T-helper 9 cell (primary cell): ENCODE results near the gene PEMT.

Experiments used
- DNase-seq: peaks from one replicate; pipeline ENCODE4 v3.0.0-alpha.2; 2020

Gene PEMT

DNA sequence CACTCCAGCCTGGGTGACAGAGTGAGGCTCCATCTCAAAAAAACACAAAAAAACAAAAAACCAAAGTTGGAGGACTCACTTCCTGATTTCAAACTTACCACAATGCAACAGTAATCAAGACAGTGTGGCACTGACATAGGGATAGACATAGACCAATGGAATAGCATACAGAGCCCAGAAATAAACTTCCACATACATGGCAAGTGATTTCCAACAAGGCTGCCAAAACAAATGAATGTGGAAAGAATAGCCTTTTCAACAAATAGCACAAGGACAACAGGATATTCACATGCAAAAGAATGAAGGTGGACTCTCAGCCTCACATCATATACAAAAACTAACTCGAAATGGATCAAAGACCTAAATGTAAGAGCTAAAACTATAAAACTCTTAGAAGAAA lies 58.5 kb downstream of the PEMT start:
- no peak for DNase-seq

DNA sequence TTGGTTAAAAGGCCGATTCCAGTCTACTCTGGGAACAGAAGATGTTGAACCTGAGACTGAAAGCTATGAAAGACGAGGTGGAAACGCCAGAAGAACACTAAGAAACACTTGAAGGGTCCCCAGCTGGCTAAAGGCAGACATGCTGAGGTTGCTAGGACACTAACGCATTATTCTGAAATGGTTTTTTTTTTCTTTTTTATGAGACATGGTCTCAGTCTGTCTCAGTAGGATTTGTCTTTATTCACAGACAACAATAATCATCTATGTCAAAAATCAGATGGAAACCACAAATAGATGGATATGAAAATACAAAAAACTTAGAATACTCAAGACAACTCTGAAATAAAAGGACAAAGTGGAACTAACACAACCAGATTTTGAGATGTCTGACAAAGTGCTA lies 60.4 kb downstream of the PEMT start:
- DNase-seq: no peak

DNA sequence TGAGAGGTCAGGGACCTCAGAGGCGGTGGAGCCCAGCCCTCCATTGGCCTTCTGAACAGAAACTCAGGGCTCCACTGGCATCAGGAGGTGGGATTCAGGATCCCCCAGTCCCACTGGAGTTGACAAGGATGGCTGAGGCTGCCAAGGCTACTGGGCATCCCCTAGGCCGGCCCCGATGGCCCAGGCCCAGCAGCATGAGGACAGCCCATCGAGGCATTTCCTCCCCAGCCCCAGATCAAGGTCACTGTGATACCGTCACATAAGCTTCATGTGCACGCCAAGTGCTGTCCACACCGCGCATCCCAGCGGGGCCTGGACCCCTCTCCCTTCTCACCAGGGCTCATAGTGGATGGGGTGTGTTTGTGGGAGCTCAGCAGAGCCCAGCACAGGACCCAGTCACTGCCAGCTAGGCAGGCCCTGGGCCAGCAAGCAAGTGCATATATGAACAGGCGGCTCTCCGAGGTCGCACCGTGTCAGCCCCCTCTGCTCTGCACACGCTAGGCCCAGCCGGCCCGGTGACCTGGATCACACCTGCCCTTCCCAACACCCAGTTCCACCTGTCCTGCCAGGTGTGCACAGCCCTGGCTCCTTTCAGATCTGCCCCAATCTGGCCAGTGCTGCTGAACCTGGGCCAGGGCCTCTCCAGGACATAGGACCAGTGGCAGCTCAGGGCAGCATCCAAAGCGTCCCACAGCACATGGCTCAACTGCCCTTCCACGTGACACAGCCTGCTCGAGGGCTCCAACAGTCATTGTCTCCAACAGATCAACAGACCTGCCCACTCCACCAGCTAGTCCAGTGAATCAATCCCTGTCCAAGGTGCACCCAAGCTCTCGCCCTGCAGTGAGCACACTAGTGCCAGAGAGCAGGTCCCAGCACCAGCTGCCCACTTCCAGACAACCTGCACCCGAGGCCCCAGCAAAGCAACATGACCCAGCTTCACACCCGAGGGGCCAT lies 62.5 kb downstream of the PEMT start:
- no peak for DNase-seq

DNA sequence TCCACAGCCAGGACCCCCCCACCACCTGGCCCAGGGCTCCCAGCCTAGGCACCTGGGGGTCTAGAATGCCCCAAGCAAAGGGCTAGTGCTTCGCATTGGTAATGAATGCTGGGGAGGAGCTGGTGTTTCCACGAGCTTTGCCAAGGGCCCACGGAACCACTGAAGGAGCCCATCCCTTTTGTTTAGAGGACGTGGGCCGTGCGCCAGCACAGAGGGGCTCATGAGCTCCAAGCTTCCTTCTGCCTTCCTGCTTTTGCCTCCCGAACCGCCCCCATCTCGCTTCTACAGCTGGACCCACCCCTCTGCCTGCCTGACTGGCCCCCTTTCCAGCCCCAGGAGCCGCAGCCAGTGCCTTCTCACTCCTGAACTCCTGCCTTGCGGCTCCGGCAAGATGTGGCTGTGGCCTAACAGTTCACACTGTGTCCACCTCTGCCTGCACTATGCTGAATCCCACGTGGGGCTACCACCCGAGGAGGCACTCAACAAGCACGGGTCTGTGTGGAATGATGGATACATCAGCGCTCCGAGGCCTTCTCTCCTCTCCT lies 63.5 kb downstream of the PEMT start:
- no peak for DNase-seq

DNA sequence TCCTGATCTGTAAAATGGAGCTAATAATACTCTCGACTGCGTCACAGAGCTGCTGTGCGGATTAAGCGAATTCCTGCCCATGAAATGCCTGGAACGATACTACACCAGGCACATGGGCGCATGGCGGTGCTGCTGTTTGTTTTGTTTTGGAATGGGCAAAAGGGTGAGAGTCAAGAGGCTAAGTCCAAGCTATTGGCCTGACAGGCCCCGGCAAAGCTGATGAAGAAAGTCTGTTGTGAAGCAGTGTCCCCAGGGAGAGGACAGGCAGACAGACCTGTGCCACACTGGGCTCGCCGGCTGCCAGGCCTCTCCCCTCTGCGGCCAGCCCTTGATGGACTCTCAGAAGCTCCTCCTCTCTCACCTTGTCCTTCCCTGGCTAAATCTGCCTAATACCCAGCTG lies 64.0 kb downstream of the PEMT start:
- DNase-seq: no peak

DNA sequence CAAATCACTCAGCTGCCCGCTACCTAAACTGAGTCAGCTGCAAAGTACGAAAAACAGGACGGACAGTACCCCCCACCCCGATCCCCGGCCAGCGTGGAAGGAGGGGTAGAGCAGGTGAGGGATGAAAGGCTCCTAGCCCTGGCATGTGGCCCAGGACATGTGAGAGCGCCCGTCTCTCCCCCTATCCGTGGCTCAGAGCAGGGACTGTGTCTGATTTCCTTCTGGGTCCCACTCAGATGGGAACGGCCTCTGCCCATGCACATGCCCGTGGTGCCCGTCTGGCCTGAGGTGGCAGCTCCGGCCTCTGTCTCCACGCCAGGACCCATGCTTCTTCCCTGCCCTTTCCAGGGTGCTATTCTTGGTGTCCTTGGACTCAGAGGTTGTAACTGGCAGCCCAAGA lies 65.1 kb downstream of the PEMT start:
- no peak for DNase-seq

DNA sequence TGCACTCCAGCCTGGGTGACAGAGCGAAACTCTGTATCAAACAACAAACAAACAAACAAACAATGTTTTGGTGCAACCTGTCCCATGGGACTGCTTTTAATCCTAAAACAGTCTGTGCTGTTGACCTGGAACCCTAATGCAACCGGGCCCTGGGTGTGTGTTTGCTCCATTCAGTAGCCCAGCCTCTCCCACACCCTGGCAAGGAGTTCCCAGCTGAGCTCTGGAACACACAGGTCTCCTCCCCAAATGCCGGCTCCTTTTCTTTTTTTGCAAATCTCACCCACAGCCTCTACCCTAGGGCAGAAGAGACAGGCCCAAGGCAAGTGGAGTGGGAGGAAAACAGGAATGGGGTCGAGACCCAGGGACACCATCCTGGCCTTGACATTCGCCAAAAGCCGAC lies 65.6 kb downstream of the PEMT start:
- no peak for DNase-seq

DNA sequence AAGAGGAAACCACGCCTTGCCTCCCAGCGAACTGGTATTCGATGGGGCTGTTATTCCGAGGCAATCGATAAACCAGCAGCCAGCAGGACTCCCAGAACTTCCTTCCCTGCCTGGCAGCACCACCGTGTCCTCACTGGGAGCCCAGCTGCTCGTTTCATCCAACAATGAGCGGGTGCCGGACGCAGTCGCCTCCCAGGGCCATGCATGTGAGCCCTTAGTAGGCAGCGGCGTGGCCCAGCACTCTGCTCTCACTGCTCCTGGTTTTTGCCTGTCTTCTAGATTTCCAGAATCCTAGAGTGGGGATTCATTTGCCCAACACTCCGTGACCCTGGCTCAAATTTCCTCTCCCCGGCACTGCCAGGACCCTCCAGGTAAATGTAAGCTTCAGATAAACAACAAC lies 66.2 kb downstream of the PEMT start:
- no peak for DNase-seq

DNA sequence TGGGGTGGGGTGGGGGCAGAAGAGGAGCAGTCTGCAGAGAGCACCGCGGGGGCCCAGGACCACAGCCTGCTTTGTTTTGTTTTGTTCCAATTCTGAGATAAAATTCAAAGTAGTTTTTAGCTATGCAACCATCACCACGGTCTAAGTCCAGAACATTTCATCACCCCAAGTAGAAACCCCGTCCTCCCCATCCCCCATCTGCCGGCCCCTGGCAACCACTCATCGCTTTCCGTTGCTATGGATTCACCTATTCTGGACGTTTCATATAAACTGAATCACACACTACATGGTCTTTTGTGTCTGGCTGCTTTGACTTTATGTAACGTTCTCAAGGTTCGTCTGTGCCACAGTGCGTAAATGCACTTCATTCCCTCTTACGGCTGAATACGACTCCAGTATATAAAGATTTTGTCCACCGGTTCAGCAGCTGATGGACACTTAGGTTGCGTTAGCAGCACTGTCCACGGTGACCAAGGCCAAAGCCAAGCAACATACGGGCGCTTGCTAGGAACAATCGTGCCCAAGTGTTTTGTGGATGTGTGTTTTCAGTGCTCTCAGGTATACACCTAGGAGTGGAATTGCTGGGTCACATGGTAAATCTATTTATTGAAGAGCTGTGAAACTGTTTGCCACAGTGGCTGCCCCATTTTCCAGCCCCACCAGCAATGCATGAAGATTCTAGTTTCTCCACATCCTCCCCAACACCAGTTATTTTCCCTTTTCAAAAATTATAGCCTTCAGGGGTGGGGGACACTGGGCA lies 67.6 kb downstream of the PEMT start:
- no peak for DNase-seq

DNA sequence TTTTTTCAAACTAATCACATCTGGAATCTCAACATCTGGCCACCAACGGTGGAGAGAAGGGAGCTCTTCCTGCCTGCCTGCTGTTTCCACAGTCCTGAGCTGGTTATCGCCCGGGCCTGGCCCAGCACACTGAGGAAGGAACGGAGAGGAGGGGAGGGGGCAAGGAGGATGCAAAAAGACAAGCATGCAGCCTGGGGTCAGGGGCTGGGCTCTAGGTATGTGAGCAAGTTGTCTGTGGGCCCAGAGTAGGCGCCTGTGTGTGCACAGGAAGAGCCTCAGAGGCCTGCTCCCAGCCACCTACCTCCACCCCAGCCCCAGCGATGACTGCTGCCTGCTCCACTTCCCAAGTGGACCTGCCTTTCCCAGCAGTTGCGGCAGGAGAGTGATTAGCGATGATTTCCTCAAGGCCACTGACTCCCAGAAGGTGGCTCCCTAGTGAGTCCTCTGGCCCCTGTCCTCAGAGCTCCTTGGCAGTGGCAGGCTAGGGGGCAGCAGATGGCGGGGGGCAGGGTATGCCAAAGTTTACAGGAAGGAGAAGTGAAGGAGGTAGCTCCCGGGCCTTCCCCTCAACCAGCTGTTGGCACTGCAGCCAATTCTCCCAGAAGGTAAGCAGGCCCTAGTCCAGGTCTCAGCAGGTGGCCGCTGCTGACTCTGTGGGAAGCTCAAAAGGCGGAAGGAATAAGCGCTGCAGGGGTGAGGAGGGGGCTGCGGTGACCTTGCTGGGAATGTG lies 68.3 kb downstream of the PEMT start:
- no peak for DNase-seq

DNA sequence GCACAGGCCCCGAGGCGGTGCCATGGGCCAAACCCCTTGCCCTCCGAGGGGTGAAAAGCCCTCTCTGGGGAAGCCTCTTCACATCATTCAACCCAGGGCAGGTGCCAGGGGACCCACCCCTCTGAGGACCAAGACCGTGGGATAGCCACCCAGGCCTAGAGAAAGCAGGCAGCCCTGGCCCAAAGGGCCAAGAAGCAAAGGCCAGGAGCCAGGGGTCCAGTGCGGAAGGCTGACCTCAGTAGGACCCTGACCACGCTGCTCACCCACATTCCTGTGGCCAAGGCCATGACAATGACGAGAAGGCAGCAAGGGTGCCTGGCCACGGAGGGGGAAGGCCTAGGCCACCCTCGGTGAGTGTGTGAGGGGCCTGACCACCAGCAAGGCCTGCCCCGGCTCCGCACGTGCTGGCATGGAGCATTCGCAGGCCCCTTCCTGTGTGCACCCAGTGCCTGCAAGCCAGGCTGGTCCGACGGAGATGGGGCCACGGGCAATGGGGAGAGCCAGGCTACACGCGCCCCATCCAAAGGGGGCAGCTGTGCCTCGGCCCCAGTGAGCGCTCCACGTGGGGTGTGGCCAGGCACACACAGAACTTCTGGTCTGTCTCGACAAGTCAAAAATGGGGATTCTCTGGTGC lies 70.8 kb downstream of the PEMT start:
- DNase-seq: no peak

DNA sequence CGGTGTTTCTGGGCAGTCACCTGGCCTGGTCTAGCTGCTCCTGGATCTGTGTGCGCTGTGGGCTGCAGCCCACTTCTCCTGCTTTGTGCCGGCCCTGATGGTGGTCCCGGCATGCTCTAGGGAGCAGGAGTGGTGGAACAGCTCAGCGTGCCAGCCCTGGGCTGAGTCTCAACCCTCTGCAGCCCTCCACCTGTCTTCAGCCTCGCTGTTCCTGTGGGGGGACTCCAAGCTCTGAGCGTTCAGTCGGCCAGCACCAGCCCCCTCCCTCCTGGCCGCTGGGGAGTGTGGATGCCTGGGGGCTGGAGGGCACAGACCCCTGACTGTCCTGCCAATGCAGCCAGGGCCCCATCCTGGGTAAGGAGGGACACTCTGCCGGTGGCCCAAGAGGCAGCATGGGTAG lies 71.6 kb downstream of the PEMT start:
- DNase-seq: no peak

DNA sequence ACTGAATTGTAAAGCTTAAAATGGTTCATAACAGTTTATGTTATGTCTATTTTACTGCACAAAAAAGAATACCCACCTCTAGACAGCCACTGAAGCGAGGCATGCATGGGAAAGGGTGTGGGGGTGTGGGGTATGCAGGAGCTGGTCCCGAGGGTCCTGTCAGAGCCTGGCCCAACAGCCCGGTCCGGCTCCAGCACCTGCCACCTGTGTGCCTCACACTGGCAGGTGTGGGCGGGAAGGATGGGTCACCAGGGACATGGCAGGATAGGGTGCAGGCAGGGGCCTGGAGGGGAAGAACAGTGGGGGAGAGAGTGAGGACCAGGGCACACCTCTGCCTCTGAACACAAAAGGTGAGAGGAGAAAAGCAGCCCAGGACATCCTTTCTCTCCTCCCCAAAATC lies 72.6 kb downstream of the PEMT start:
- DNase-seq: no peak

DNA sequence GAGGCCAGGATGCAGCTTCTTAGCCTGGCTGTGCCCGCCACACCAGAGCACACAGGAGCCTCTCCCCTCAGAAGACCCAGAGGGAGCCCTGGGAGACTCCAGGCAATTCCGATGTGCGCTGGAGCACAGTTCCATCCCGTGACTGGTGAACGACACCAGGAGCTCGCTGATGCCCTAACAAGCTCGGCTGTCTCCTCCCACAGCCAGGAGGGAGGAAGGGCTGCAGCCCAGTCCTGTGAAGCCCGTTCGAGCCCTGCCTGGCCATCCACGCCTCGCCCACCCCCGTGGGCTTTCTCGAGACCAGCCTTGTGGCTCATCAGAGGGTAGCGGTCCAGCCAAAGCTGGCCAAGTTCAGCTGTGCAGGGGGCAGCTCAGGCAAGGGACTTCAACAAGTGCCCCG lies 73.5 kb downstream of the PEMT start:
- DNase-seq: no peak

DNA sequence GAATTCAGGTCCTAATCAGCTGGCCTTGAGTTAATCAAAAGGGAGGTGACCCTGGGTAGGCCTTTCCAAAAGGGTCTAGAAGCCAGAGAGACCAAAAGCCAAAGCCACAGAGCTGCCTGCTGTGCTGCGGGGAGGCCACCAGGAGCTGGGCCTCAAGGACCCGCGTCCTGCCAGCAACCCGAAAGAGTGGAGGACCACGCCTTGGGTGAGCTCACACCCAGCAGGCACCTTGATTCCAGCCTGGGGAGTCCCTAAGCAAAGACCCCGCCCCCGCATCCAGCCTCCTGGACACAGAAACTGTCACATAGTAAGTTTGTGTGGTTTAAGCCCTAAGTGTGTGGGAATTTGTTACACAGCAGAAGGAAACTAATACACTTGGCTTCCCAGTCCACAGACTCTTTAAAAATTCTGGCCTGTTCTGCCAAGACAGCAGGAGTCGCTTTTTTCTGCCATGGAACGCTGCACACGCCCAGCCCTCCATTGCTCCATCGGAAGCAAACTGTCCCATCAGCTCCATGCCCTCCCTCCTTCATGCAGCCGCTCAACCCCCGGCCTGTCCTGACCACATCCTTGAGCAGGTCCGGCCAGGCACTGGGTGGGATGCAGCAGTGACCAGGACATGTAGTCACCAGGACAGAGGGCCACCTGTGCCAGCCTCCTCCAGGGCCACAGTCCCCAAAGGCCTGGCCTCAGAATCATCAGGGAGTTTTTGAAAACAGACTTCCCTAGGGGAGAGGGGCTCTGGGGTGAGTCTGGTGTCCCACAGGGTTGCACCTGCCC lies 74.4 kb downstream of the PEMT start:
- DNase-seq: no peak

DNA sequence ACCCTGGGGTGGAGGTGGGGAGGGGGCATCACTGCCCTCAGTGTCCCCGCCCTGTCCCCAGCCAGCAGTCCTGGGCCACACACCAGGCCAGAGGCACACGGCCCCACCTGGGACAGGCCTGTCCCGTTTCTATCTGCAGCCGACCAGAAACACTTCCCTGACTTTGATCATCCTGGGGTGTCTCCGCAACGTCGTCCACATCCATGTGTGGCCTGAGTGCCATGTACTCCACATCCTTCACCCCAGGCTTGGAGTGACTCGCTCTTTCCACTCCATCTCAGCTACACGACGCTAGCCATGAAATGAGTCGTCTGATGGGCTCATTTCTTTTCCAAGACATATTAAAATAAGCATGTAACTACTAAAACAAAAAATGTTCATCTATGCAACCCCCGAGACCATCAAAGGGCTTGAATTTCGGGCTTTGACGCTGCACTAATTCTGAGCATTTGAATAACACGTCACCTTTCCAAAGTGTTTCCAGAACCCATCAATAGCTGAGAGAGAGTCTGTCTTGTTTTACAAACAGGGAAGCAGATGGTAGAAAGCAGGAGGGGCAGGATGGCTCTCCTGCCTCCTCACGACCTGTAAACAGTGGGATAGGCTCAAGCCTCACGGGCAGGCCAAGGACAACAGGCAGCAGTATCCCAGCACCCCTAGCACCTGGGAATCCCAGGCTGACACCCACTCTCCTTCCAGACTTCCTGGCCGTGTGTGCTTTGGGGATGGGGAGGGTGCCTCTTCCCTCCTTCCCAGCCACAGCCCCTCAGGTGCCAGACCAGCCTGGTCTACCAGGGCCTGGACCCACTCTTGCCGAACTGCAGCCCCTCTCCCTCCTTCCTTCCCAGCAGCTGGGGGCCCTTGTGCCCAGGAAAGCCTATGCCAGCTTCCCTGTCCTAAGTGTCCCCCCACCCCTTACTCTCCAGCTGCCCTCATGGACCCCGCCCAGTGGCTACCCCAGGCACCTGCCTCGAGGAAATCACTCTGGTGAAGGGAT lies 75.3 kb downstream of the PEMT start:
- DNase-seq: no peak

DNA sequence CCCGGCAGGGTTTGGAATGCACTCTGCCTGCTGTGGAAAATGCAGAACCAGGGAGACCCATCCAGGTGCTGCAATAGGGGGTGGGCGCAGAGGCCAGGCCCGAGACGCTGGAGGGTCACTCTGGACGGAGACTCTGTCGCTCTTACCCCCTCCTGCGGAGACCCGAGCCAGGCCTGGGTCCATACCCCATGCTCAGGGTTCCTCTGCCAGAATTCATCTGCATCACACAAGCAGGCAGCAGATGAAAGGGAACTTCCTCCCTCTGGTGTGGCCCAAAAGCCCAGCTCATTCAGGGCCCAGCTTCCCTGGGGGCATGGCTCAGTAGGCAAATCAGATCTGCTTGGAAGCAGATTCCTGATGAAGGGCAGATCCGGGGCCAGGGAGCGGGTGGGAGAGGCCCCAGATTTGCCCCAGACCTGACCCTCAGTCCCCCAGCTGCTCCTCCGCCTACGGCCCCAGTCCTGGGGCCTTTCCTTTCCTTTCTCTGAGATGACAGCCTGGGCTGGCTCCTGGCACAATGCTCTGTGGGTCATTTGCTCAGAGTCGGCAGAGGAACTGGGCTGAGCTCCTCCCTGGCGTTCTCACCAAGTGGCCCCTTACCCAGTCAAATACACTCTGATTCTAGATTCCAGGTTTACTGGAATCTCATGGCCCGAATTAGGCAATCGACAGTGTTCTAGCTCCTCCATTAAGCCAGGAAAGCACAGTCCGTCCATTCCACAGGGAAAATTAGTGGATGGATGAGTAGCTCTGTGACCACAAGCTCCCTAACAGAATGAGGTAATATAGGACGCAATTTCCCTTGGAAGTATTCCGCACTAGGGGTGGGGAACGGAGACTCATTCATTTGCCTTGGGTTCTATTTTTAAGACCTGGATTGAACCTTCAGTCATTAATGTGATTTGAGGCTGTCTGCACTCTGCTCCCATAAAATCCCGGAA lies 76.2 kb downstream of the PEMT start:
- no peak for DNase-seq

DNA sequence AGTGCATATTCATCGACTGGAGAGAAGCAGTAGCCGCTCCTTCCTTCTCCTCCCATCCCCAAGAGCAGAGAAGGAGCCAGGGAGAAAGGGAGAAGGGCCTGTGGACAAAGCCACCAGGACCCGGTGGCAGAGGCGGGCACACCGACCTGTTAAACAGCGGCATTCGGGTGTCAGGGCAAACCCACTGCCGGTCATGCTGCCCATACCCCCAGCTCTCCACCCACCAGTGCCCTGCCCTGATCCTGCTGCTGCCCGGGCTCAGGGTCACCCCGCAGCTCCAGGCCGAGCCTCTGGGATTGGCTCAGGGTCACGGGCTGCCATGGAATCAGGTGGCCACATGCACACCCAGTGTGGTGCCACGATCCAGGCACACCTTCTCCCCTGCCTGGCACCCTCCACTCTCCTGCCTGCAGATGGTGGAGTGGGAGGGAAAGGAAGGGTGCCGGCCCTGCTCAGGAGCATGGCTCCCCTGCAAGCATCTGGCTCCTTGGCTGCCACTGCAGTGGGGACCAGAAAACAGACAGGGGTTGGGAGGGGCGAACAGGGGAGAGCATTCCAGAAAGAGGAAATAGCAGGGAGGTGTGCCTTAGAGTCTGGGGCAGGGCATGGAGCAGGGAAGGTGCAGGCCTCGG lies 77.0 kb downstream of the PEMT start:
- DNase-seq: no peak

DNA sequence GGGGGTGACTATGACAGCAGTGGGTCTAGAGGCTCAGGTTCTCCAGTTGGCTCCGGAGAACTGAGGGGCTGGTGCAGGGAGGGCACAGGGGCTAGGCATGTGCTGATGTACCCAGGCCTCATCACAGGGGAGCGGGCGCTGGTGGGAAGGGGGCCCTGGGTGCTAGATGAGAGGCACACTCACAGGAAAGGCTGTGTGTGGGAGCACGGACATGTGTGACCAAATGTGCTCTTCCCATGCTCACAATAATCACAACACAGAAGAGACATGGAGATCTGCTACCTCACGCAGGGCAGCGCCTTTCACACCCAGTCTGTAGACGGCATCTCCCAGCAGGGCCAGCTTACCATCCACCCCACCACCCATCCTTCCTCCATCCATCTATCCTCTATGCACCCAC lies 77.9 kb downstream of the PEMT start:
- DNase-seq: no peak
